ENCODE data around the gene IGFALS. TPM values are rescaled to one million over a fixed set of nuclear protein-coding genes. Genes with fewer than 3 reads are reported as not detected.

IGFALS gene
- polyA plus RNA-seq, 1 donor from 2014 or later = 1.2 TPM

GRCh38 chr16:1794908-1795666, 1.6 kb upstream of the IGFALS start:
- H3K36me3 ChIP-seq (ENCODE audit: insufficient read depth, low read length) = no peaks in the 10 kb centered on the region

More at GRCh38 chr16:1794908-1795666, 1.6 kb upstream of the IGFALS start:
- Histone ChIP-seq H3K9me3 (ENCODE audit: low read length) (no peaks in the 10 kb centered on the region), H3K79me2 (replicated peaks; ENCODE audit: insufficient read depth, low read length) (no peaks in the 10 kb centered on the region), H2AFZ (ENCODE audit: low read depth, low read length) (no peak overlapping the region), H3K4me2 (ENCODE audit: low read length) (no peak overlapping the region), H3F3A (ENCODE audit: insufficient read depth, low read length, poor library complexity, severe bottlenecking) (no peaks in the 10 kb centered on the region), H4K20me1 (ENCODE audit: insufficient read depth) (no peaks in the 10 kb centered on the region), H3K27ac (ENCODE audit: low read length) (no peak overlapping the region), H3K4me3 (ENCODE audit: low read length) (no peak overlapping the region), H3K9ac (ENCODE audit: low read length) (no peak overlapping the region), H3K9me2 (ENCODE audit: insufficient read depth, low read length) (no peaks in the 10 kb centered on the region), H3K27me3 (ENCODE audit: insufficient read depth, low read depth, low read length) (no peaks in the 10 kb centered on the region)
- TF ChIP-seq REST (IDR thresholded peaks at IDR 0.05; ENCODE audit: borderline replicate concordance) (no peak), POLR2AphosphoS5 (IDR thresholded peaks at IDR 0.05) (no peak), TAF1 (IDR thresholded peaks at IDR 0.05; ENCODE audit: low read depth) (no peak), EP300 (conservative IDR thresholded peaks at IDR 0.05; ENCODE audit: poor library complexity, severe bottlenecking) (no peak), SMC3 (conservative IDR thresholded peaks at IDR 0.05; ENCODE audit: poor library complexity) (no peak), CTCF (IDR thresholded peaks at IDR 0.05; ENCODE audit: poor library complexity, severe bottlenecking) (no peak), RAD21 (conservative IDR thresholded peaks at IDR 0.05) (no peak), EZH2 (IDR thresholded peaks at IDR 0.05; ENCODE audit: borderline replicate concordance, insufficient read depth, low read length, poor library complexity, severe bottlenecking) (no peak), MXI1 (conservative IDR thresholded peaks at IDR 0.05; ENCODE audit: poor library complexity, severe bottlenecking) (no peak)

Data from neural cell (in vitro differentiated cells).